ENCODE results near the gene PNO1.

DNA sequence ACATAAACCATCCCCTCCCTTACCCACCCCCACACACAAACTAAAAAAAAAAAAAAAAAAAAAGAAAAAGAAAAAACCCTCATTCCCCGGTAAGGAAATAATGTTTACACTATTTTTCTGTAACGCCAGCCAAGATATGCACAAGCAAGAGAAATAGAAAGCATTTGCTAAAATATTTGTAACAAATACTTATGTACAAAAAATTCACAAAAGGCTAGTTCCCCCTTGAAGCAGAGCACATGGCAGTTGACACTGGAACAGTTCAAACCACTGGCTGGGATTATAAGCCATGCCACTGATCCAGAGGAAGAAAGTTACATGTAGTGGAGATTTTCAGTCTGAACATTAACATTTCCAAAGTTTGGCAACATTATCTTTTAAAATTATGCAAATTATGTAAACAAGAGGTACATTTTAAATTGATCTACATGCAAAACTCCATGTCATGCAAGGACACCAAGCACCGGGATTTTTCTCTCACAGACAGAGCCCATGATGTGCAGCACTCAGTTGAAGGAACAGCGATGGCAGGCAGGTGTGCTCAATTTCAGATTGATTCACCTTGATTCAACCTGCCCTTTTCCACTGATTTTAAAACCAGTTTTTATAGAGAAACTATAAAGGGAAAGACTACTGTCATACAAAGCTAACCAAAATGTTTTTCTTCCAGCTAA is 21.4 kb downstream of the PNO1 start:
- no peak for TF ChIP-seq EZH2 (IDR thresholded peaks at IDR 0.05; ENCODE audit: low read depth, unreplicated experiment)
- no peak for TF ChIP-seq POLR2AphosphoS5 (IDR thresholded peaks at IDR 0.05; ENCODE audit: low read depth)
- TF ChIP-seq, protein P1, sequence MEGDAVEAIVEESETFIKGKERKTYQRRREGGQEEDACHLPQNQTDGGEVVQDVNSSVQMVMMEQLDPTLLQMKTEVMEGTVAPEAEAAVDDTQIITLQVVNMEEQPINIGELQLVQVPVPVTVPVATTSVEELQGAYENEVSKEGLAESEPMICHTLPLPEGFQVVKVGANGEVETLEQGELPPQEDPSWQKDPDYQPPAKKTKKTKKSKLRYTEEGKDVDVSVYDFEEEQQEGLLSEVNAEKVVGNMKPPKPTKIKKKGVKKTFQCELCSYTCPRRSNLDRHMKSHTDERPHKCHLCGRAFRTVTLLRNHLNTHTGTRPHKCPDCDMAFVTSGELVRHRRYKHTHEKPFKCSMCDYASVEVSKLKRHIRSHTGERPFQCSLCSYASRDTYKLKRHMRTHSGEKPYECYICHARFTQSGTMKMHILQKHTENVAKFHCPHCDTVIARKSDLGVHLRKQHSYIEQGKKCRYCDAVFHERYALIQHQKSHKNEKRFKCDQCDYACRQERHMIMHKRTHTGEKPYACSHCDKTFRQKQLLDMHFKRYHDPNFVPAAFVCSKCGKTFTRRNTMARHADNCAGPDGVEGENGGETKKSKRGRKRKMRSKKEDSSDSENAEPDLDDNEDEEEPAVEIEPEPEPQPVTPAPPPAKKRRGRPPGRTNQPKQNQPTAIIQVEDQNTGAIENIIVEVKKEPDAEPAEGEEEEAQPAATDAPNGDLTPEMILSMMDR (conservative IDR thresholded peaks at IDR 0.05; ENCODE audit: low read depth in 2 of 2), result no peak
- no peak for TF ChIP-seq CREB1 (CRISPR knock-in tag; IDR thresholded peaks at IDR 0.05; ENCODE audit: low read depth)
- TF ChIP-seq, protein P2, sequence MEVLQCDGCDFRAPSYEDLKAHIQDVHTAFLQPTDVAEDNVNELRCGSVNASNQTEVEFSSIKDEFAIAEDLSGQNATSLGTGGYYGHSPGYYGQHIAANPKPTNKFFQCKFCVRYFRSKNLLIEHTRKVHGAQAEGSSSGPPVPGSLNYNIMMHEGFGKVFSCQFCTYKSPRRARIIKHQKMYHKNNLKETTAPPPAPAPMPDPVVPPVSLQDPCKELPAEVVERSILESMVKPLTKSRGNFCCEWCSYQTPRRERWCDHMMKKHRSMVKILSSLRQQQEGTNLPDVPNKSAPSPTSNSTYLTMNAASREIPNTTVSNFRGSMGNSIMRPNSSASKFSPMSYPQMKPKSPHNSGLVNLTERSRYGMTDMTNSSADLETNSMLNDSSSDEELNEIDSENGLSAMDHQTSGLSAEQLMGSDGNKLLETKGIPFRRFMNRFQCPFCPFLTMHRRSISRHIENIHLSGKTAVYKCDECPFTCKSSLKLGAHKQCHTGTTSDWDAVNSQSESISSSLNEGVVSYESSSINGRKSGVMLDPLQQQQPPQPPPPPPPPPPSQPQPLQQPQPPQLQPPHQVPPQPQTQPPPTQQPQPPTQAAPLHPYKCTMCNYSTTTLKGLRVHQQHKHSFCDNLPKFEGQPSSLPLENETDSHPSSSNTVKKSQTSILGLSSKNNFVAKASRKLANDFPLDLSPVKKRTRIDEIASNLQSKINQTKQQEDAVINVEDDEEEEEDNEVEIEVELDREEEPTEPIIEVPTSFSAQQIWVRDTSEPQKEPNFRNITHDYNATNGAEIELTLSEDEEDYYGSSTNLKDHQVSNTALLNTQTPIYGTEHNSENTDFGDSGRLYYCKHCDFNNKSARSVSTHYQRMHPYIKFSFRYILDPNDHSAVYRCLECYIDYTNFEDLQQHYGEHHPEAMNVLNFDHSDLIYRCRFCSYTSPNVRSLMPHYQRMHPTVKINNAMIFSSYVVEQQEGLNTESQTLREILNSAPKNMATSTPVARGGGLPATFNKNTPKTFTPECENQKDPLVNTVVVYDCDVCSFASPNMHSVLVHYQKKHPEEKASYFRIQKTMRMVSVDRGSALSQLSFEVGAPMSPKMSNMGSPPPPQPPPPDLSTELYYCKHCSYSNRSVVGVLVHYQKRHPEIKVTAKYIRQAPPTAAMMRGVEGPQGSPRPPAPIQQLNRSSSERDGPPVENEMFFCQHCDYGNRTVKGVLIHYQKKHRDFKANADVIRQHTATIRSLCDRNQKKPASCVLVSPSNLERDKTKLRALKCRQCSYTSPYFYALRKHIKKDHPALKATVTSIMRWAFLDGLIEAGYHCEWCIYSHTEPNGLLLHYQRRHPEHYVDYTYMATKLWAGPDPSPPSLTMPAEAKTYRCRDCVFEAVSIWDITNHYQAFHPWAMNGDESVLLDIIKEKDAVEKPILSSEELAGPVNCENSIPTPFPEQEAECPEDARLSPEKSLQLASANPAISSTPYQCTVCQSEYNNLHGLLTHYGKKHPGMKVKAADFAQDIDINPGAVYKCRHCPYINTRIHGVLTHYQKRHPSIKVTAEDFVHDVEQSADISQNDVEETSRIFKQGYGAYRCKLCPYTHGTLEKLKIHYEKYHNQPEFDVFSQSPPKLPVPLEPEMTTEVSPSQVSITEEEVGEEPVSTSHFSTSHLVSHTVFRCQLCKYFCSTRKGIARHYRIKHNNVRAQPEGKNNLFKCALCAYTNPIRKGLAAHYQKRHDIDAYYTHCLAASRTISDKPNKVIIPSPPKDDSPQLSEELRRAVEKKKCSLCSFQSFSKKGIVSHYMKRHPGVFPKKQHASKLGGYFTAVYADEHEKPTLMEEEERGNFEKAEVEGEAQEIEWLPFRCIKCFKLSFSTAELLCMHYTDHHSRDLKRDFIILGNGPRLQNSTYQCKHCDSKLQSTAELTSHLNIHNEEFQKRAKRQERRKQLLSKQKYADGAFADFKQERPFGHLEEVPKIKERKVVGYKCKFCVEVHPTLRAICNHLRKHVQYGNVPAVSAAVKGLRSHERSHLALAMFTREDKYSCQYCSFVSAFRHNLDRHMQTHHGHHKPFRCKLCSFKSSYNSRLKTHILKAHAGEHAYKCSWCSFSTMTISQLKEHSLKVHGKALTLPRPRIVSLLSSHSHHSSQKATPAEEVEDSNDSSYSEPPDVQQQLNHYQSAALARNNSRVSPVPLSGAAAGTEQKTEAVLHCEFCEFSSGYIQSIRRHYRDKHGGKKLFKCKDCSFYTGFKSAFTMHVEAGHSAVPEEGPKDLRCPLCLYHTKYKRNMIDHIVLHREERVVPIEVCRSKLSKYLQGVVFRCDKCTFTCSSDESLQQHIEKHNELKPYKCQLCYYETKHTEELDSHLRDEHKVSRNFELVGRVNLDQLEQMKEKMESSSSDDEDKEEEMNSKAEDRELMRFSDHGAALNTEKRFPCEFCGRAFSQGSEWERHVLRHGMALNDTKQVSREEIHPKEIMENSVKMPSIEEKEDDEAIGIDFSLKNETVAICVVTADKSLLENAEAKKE (CRISPR knock-in tag; IDR thresholded peaks at IDR 0.05), result no peak
- no peak for TF ChIP-seq ZNF114 (CRISPR knock-in tag; IDR thresholded peaks at IDR 0.05)
- TF ChIP-seq NANOG (IDR thresholded peaks at IDR 0.05; ENCODE audit: borderline replicate concordance), result no peak
- TF ChIP-seq EZH2phosphoT487 (IDR thresholded peaks at IDR 0.05; ENCODE audit: unreplicated experiment), result no peak
- no peak for TF ChIP-seq ZNF331 (CRISPR knock-in tag; IDR thresholded peaks at IDR 0.05; ENCODE audit: low read depth)
- TF ChIP-seq, protein P3, sequence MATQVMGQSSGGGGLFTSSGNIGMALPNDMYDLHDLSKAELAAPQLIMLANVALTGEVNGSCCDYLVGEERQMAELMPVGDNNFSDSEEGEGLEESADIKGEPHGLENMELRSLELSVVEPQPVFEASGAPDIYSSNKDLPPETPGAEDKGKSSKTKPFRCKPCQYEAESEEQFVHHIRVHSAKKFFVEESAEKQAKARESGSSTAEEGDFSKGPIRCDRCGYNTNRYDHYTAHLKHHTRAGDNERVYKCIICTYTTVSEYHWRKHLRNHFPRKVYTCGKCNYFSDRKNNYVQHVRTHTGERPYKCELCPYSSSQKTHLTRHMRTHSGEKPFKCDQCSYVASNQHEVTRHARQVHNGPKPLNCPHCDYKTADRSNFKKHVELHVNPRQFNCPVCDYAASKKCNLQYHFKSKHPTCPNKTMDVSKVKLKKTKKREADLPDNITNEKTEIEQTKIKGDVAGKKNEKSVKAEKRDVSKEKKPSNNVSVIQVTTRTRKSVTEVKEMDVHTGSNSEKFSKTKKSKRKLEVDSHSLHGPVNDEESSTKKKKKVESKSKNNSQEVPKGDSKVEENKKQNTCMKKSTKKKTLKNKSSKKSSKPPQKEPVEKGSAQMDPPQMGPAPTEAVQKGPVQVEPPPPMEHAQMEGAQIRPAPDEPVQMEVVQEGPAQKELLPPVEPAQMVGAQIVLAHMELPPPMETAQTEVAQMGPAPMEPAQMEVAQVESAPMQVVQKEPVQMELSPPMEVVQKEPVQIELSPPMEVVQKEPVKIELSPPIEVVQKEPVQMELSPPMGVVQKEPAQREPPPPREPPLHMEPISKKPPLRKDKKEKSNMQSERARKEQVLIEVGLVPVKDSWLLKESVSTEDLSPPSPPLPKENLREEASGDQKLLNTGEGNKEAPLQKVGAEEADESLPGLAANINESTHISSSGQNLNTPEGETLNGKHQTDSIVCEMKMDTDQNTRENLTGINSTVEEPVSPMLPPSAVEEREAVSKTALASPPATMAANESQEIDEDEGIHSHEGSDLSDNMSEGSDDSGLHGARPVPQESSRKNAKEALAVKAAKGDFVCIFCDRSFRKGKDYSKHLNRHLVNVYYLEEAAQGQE (IDR thresholded peaks at IDR 0.05; ENCODE audit: unreplicated experiment), result no peak
- TF ChIP-seq STAT1 (IDR thresholded peaks at IDR 0.05; ENCODE audit: unreplicated experiment), result no peak
- TF ChIP-seq JUNB (IDR thresholded peaks at IDR 0.05; ENCODE audit: unreplicated experiment), result no peak
